K562 (cell line): ENCODE results near the gene CCDC9. TPM values are rescaled to one million over a fixed set of nuclear protein-coding genes. Genes with fewer than 3 reads are reported as not detected.
A peak's percentile ranks its signal among the peaks of the same experiment; 100 is the strongest.

ENCODE experiments used
- ATF7 ChIP-seq: fragments of 450-650 bp; IDR thresholded peaks from 2 replicates; pipeline ENCODE4 v1.7.1; 2014; ENCODE audit warnings: mild to moderate bottlenecking, moderate library complexity
- BMI1 ChIP-seq: fragments of 150-350 bp; IDR thresholded peaks from 2 replicates; pipeline ENCODE4 v1.6.1; 2014; ENCODE audit warnings: low read length
- CREB1 ChIP-seq, 2 experiments: sonication (generic) in 1 of 2; formaldehyde crosslinking in 1 of 2; IDR thresholded peaks; 2 replicates each; pipeline versions ENCODE4 v1.6.1 to v1.8.0; 2012 to 2022; ENCODE audit warnings: inconsistent platforms in 1 of 2, mild to moderate bottlenecking in 1 of 2, missing genetic modification reagents in 1 of 2, moderate library complexity in 1 of 2
- MEF2D ChIP-seq: conservative IDR thresholded peaks from 2 replicates; pipeline ENCODE4 v1.6.1; 2016; ENCODE audit warnings: low read depth, missing genetic modification characterization, missing compliant biosample characterization
- NUFIP1 ChIP-seq: fragments of 450-650 bp; IDR thresholded peaks from 2 replicates; pipeline ENCODE4 v1.6.1; 2018; ENCODE audit not compliant: partially characterized antibody
- PHB2 ChIP-seq: fragments of 450-650 bp; IDR thresholded peaks from 2 replicates; pipeline ENCODE4 v1.6.1; 2017; ENCODE audit warnings: low read depth
- SMAD4 ChIP-seq: fragments of 250-450 bp; sonication (Bioruptor Pico); conservative IDR thresholded peaks from 2 replicates; pipeline ENCODE4 v1.8.0; 2021; ENCODE audit warnings: inconsistent platforms, mild to moderate bottlenecking, moderate library complexity
- SMARCE1 ChIP-seq: fragments of 450-650 bp; IDR thresholded peaks from 2 replicates; pipeline ENCODE4 v1.7.1; 2016; ENCODE audit warnings: mild to moderate bottlenecking
- SMC3 ChIP-seq: conservative IDR thresholded peaks from 2 replicates; pipeline ENCODE4 v1.6.1; 2011; ENCODE audit warnings: low read depth, low read length, improper control_type of control experiment; ENCODE audit not compliant: insufficient read depth
- polyA plus RNA-seq, 8 experiments: library from polyadenylated mRNA; depleted of rRNA in 4 of 8; stranded (reverse) in 5 of 8; unstranded in 3 of 8; fragments of >200 nt; fragmentation: Nextera tagmentation in 2 of 8; fragmentation: Illumina TruSeq in 1 of 8; extraction: Ambion mirVana in 2 of 8; extraction: Trizol in 1 of 8; gene quantifications; 2 replicates each; pipeline versions ENCODE4 v1.2.1 to v1.2.3, GENCODE V29; 2011 to 2014; ENCODE audit warnings: inconsistent platforms in 1 of 8, missing spikeins in 1 of 8
- total RNA-seq, 7 experiments: library from RNA; depleted of rRNA in 6 of 7; stranded (reverse); fragments of >200 nt in 6 of 7; fragmentation: Illumina TruSeq in 2 of 7; extraction: Trizol in 2 of 7; gene quantifications; 2 replicates each; pipeline versions ENCODE4 v1.2.1 to v1.2.3, GENCODE V29; 2011 to 2021; ENCODE audit warnings: low replicate concordance in 1 of 7
- TF ChIP-seq, protein P1 (sequence below), 2 experiments: fragments of 450-650 bp in 1 of 2; sonication (generic) in 1 of 2; formaldehyde crosslinking in 1 of 2; IDR thresholded peaks; 2 replicates each; pipeline versions ENCODE4 v1.7.1 to v1.9.0; 2016 to 2022; ENCODE audit warnings: inconsistent platforms in 1 of 2, mild to moderate bottlenecking in 1 of 2, missing genetic modification reagents in 1 of 2
- TF ChIP-seq, protein P2 (sequence below): IDR thresholded peaks from 2 replicates; pipeline ENCODE4 v1.6.1; 2011; ENCODE audit warnings: borderline replicate concordance, low read depth, mild to moderate bottlenecking, moderate library complexity, low read length; ENCODE audit not compliant: insufficient read depth, poor library complexity, severe bottlenecking
- TF ChIP-seq, protein P3 (sequence below), 2 experiments: fragments of 450-650 bp in 1 of 2; sonication (generic) in 1 of 2; formaldehyde crosslinking in 1 of 2; IDR thresholded peaks in 1 of 2; conservative IDR thresholded peaks in 1 of 2; 2 replicates each; pipeline versions ENCODE4 v1.6.1 to v1.8.1; 2016 to 2023; ENCODE audit warnings: mild to moderate bottlenecking in 2 of 2, moderate library complexity in 2 of 2, inconsistent platforms in 1 of 2, missing genetic modification reagents in 1 of 2
- TF ChIP-seq, protein P4 (sequence below), 2 experiments: IDR thresholded peaks; 2 replicates each; pipeline ENCODE4 v1.6.1; 2011; ENCODE audit warnings: borderline replicate concordance in 1 of 2, control low read depth in 1 of 2, low read depth in 1 of 2, low read length in 1 of 2, mild to moderate bottlenecking in 1 of 2, mixed read lengths in 1 of 2, moderate library complexity in 1 of 2; ENCODE audit not compliant: insufficient read depth in 1 of 2, insufficient read length in 1 of 2, poor library complexity in 1 of 2, severe bottlenecking in 1 of 2; ENCODE audit errors: extremely low read depth in 1 of 2

CCDC9 gene
- total and polyA plus RNA-seq, 9 of the 15 experiments (the other 6 are each of a cell fraction or from before 2014, with no cell fraction given) = 0.23 to 38.6 (median 8.4) TPM

DNA sequence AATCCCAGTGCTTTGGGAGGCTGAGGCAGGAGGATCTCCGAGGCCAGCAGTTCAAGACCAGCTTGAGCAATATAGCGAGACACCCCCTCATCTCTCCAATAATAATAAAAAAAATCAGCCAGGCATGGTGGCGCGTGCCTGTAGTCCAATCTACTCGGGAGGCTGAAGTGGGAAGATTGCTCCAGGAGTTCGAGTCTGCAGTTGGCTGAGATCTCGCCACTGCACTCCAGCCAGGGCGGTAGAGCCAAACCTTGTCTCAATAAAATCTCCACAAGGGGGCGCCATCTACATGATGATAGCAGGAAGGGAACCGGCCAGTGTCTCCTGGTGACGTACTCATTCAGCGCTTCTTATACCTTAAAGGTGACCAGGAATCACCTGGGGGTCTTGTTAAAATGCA lies 39.7 kb downstream of the CCDC9 start (continued):
- TF ChIP-seq, protein P1, sequence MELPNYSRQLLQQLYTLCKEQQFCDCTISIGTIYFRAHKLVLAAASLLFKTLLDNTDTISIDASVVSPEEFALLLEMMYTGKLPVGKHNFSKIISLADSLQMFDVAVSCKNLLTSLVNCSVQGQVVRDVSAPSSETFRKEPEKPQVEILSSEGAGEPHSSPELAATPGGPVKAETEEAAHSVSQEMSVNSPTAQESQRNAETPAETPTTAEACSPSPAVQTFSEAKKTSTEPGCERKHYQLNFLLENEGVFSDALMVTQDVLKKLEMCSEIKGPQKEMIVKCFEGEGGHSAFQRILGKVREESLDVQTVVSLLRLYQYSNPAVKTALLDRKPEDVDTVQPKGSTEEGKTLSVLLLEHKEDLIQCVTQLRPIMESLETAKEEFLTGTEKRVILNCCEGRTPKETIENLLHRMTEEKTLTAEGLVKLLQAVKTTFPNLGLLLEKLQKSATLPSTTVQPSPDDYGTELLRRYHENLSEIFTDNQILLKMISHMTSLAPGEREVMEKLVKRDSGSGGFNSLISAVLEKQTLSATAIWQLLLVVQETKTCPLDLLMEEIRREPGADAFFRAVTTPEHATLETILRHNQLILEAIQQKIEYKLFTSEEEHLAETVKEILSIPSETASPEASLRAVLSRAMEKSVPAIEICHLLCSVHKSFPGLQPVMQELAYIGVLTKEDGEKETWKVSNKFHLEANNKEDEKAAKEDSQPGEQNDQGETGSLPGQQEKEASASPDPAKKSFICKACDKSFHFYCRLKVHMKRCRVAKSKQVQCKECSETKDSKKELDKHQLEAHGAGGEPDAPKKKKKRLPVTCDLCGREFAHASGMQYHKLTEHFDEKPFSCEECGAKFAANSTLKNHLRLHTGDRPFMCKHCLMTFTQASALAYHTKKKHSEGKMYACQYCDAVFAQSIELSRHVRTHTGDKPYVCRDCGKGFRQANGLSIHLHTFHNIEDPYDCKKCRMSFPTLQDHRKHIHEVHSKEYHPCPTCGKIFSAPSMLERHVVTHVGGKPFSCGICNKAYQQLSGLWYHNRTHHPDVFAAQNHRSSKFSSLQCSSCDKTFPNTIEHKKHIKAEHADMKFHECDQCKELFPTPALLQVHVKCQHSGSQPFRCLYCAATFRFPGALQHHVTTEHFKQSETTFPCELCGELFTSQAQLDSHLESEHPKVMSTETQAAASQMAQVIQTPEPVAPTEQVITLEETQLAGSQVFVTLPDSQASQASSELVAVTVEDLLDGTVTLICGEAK (IDR thresholded peaks at IDR 0.05) = no peak
- TF ChIP-seq, protein P1 (CRISPR knock-in tag; IDR thresholded peaks at IDR 0.05) = no peak
- TF ChIP-seq, protein P2, sequence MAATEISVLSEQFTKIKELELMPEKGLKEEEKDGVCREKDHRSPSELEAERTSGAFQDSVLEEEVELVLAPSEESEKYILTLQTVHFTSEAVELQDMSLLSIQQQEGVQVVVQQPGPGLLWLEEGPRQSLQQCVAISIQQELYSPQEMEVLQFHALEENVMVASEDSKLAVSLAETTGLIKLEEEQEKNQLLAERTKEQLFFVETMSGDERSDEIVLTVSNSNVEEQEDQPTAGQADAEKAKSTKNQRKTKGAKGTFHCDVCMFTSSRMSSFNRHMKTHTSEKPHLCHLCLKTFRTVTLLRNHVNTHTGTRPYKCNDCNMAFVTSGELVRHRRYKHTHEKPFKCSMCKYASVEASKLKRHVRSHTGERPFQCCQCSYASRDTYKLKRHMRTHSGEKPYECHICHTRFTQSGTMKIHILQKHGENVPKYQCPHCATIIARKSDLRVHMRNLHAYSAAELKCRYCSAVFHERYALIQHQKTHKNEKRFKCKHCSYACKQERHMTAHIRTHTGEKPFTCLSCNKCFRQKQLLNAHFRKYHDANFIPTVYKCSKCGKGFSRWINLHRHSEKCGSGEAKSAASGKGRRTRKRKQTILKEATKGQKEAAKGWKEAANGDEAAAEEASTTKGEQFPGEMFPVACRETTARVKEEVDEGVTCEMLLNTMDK = peak; percentile 45
- TF ChIP-seq, protein P3, sequence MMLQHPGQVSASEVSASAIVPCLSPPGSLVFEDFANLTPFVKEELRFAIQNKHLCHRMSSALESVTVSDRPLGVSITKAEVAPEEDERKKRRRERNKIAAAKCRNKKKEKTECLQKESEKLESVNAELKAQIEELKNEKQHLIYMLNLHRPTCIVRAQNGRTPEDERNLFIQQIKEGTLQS (IDR thresholded peaks at IDR 0.05) = 0 out of 2 replicates have a peak, but pooled peaks have one; percentile 20
- TF ChIP-seq, protein P3 (CRISPR knock-in tag; conservative IDR thresholded peaks at IDR 0.05) = no peak
- TF ChIP-seq SMAD4 (CRISPR knock-in tag) (no peak), ATF7 (peak; percentile 58), SMARCE1 (no peak), SMC3 (peak; percentile 96), PHB2 (no peak), MEF2D (tag) (no peak), NUFIP1 (no peak), CREB1 (IDR thresholded peaks at IDR 0.05) (peak; percentile 46; the same call in 1 of the 2 replicates), CREB1 (CRISPR knock-in tag; IDR thresholded peaks at IDR 0.05) (peak; percentile 52; the same call in 1 of the 2 replicates), BMI1 (no peak)
- TF ChIP-seq, protein P4, sequence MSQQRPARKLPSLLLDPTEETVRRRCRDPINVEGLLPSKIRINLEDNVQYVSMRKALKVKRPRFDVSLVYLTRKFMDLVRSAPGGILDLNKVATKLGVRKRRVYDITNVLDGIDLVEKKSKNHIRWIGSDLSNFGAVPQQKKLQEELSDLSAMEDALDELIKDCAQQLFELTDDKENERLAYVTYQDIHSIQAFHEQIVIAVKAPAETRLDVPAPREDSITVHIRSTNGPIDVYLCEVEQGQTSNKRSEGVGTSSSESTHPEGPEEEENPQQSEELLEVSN (IDR thresholded peaks at IDR 0.05; ENCODE audit: borderline replicate concordance in 1 of 2, extremely low read depth in 1 of 2, insufficient read depth in 1 of 2, insufficient read length in 1 of 2, low read depth in 1 of 2, low read length in 1 of 2, poor library complexity in 1 of 2, severe bottlenecking in 1 of 2) = no peak
